GM18870 (cell line): Measurements from ENCODE around the gene WIPI1.
"Not testable (repeated sequence)": the region's sequence is repeated elsewhere in the genome, so short reads cannot be mapped to it uniquely, and the experiment has no call there.

ENCODE experiments used
- ATAC-seq: cut with Tn5 transposase; IDR thresholded peaks from one replicate; pipeline ENCODE4 v1.9.1; 2021; ENCODE audit warnings: moderate library complexity; ENCODE audit not compliant: unreplicated experiment

WIPI1 gene

GRCh38 chr17:68387435-68388218, 69.7 kb downstream of the WIPI1 start:
- ATAC-seq, result no peak

DNA sequence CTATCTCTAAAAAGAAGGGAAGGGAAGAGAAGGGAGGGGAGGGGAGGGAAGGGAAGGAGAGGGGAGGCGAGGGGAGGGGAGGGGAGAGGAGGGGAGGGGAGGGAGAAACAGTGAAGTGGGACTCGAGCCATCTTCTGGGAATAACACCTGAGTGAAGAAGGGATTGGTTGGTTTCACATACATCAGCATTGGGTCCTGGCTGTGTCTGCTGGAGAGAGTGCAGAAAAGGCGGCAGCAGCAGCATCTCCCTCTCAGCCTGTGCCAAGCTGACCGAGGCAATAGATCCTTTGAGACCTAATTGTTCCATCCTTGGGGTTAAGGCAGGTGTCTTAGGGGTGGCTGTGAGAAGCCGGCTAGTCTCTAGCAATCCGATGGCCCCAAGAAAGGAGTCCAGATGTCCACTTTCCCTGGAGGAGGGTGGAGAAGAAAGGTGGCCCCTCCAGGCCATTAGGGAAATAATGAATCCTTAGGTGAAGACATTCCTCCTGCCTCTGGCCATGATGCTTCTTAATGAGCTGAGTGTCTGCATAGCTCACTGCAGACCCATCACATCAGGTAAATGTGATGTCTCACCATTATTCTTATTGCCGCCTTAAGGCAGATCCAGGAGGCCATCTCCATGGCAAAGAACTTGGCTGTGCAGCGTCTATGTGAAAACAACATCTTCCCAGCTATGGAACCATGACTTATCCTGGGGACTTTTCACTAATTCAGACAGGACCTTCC, 71.6 kb downstream of the WIPI1 start:
- no peak for ATAC-seq

DNA sequence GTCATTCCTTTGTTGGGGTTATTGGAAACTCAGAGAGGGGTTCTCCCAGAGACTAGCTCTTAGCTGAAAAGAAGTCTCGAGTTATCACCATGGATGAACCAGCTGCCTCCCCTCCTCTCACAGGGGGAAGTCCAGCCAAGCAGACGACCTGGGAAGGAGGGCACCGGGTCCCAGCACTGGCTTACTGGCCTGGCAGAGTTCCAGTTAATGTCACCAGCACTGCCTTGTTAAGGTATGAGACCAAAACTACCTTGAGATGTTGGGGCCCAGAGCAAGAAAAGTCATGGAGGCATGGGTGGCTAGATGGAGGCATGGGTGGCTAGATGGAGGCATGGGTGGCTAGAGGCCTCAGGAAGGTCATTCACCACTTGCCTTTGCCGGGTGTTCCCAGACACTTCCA, 72.4 kb downstream of the WIPI1 start:
- ATAC-seq, result no peak

- ATAC-seq, result no peak
Measured at GRCh38 chr17:68384471-68384870, 72.8 kb downstream of the WIPI1 start.

DNA sequence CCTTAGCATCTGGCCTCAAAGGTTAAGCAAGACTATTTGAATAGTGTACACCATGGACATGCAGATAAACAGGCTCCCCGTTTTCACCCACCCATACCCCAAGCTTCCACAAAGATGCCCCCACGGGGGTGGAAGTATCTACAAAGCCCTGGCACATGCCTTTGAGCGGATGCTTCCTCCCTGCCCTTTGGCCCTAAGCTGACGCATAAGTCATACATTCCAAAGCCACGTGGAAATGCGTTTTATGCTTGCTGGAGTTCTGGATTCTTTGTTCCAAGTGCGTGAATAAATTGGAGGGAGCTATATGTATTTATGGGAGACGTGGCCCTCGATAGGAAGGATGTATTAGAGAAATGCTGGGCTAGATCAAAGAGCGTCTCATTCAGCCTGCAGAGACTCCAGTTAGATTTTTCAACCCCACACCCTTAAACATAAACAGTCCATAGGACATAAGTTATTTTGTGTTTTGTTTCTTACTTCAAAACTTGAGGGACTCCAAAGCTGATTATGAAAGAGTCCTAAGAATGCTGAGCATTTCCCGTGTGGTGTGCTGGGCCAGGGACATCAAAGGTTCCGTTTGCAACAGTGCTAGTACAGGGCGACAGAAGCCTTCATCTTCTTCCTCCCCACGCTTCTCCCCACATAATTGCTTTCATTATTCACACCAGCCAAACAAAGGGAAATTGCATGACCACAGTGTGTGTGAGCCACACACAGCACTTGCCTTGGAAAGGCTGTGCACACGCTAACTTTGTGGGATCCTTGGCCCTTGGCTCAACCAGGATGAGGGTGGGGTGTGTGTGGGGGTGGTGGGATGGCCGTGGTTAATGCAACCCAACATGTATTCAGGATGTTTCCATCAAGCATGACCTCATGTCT, 73.6 kb downstream of the WIPI1 start:
- no peak for ATAC-seq

GRCh38 chr17:68383120-68383442, 74.2 kb downstream of the WIPI1 start:
- ATAC-seq, result no peak

GRCh38 chr17:68382582-68383085, 74.7 kb downstream of the WIPI1 start:
- ATAC-seq, result no peak

GRCh38 chr17:68381076-68381900, 76.0 kb downstream of the WIPI1 start:
- ATAC-seq, result no peak

DNA sequence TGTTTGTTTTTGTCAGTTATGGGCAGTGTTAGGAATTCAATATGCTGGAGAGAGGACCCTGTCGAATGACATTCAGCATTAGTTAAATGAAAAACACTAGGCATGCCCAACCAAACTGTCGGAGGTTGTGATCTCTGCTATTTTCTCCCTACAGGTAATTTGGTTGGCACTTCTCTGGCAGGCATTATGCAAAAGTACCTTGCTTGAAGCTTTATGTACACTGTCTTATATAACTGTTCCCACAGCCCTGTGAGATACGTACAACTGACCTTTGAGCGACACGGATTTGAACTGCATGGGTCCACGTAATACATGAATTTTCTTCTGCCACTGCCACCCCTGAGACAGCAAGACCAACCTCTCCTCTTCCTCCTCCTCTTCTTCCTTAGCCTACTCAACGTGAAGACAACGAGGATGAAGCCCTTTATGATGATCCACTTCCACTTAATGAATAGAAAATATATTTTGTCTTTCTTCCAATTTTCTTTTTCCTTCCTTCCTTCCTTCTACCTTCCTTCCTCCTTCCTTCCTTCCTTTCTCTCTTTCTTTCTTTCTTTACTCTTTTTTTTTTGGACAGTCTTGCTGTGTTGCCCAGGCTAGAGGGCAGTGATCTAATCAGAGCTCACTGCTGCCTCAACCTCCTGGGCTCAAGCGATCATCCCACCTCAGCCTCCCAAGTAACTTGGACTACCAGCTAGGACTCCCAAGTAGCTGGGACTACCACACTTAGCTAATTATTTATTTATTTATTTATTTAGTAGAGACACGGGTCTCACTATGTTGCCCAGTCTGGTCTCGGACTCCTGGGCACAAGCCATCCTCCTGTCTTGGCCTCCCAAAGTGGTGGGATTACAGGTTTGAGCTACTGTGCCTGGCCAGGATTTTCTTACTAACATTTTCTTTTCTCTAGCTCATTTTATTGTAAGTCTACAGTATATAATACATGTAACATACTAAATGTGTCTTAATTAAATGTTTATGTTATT, 77.3 kb downstream of the WIPI1 start:
- ATAC-seq, result no peak

DNA sequence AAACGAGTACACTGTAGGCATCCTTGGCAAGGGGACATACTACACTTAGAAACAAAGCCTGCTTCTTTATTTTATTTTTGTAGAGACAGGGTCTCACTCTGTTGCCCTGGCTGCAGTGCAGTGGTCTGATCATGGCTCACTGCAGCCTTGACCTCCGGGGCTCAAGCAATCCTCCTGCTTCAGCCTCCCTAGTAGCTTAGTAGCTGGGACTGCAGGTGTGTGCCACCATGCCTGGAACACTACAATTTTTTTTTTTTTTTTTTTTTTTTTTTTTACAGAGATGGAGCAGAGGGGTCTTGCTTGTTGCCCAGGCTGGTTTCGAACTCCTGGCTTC, 78.2 kb downstream of the WIPI1 start:
- no peak for ATAC-seq

- ATAC-seq, result no peak
Measured at GRCh38 chr17:68378268-68379176, 78.8 kb downstream of the WIPI1 start.

- no peak for ATAC-seq
Measured at GRCh38 chr17:68377771-68378267, 79.5 kb downstream of the WIPI1 start.

DNA sequence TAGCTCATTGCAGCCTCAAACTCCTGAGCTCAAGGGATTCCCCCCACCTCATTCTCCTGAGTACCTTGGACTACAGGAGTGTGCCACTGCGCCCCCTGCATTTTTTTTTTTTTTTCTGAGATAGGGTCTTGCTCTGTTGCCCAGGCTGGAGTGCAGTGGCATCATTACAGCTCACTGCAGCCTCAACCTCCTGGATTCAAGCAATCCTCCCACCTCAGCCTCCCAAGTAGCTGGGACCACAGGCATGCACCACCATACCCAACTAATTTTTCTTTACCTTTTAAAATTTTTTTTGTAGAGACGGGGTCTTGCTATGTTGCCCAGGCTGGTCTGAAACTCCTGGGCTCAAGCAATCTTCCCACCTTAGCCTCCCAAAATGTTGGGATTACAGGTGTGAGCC, 81.1 kb downstream of the WIPI1 start:
- not testable (repeated sequence) for ATAC-seq

GRCh38 chr17:68375566-68375965, 81.7 kb downstream of the WIPI1 start:
- no peak for ATAC-seq
